NT2/D1 (cell line): ENCODE measurements around the gene SPATA2.
"Not testable (repeated sequence)": the region's sequence is repeated elsewhere in the genome, so short reads cannot be mapped to it uniquely, and the experiment has no call there.

Experiments used
- SUZ12 ChIP-seq: IDR thresholded peaks from 2 replicates; pipeline ENCODE4 v1.6.1; 2011; ENCODE audit not compliant: insufficient read length, insufficient read depth; ENCODE audit errors: extremely low read depth
- YY1 ChIP-seq: IDR thresholded peaks from 2 replicates; pipeline ENCODE4 v1.6.1; 2011; ENCODE audit not compliant: insufficient read length, insufficient read depth
- ZNF274 ChIP-seq: IDR thresholded peaks from 2 replicates; pipeline ENCODE4 v1.6.1; 2011; ENCODE audit warnings: mild to moderate bottlenecking, low read depth, low read length

DNA sequence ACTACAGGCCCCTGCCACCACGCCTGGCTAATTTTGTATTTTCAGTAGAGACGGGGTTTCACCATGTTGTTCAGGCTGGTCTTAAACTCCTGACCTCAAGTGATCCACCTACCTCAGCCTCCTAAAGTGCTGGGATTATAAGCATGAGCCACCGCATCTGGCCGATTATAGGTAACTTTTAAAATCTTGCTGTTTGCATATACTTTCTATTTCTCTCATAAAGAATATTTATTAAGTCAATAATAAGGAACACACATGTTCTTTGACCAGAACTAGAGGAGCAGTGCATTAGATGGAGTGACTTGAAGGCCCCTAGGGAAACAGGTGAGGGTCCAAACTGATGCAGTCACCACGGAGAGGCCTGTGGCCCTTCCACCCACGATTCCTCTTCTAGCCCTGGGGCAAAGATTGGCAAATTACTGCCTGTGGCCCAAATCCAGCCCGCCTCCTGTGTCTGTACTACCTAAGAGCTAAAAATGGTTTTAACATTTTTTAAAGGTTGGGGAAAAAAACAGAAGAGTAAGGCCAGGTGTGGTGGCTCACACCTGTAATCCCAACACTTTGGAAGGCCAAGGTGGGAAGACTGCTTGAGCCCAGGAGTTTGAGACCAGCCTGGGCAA is 19.7 kb downstream of the SPATA2 start:
- TF ChIP-seq YY1, ZNF274, SUZ12: not testable (repeated sequence)
